Activated B cell treated with CpG ODN at 0.5 μM for 24 hours (primary cell): ENCODE data around the gene PPP1R14D. TPM values are rescaled to one million over a fixed set of nuclear protein-coding genes. Genes with fewer than 3 reads are reported as not detected.
A peak's percentile ranks its signal among the peaks of the same experiment; 100 is the strongest.

Experiments used
- ATAC-seq: fragments of 200-7000 bp; cut with Tn5 transposase; one replicate; pipeline ENCODE4 v1.10.0; 2021; ENCODE audit warnings: low read depth, mild to moderate bottlenecking, moderate library complexity
- CTCF ChIA-PET: fragments of 350-600 bp; sonication (Branson Sonifier 250); formaldehyde crosslinking; loops from one replicate; lab custom pipeline; 2021; ENCODE audit warnings: antibody characterized with exemption; lab: Charles Lee
- POLR2A ChIA-PET: fragments of 350-600 bp; sonication (Branson Sonifier 250); formaldehyde crosslinking; loops from one replicate; lab custom pipeline; 2021; ENCODE audit warnings: antibody characterized with exemption; lab: Charles Lee
- DNase-seq: peaks from one replicate; pipeline ENCODE4 v3.0.0; 2022
- H3K27ac Mint-ChIP-seq: one replicate; pipeline ENCODE4 v1.8.0; 2020; ENCODE audit warnings: mixed read lengths
- H3K27me3 Mint-ChIP-seq: one replicate; pipeline ENCODE4 v1.8.0; 2021; ENCODE audit warnings: mixed read lengths
- H3K36me3 Mint-ChIP-seq: one replicate; pipeline ENCODE4 v1.8.0; 2021; ENCODE audit warnings: low read depth, mixed read lengths
- H3K4me1 Mint-ChIP-seq: one replicate; pipeline ENCODE4 v1.8.0; 2021; ENCODE audit warnings: mixed read lengths
- H3K4me3 Mint-ChIP-seq: one replicate; pipeline ENCODE4 v1.8.0; 2020; ENCODE audit warnings: mild to moderate bottlenecking, mixed read lengths
- H3K9me3 Mint-ChIP-seq: one replicate; pipeline ENCODE4 v1.8.0; 2020; ENCODE audit warnings: mixed read lengths
- CTCF ChIP-seq: fragments of 200-600 bp; IDR thresholded peaks from one replicate; pipeline ENCODE4 v1.8.0; 2022; ENCODE audit warnings: antibody characterized with exemption, mild to moderate bottlenecking
- intact Hi-C: fragments of 100-400 bp; cut with micrococcal nuclease; formaldehyde crosslinking; loops from one replicate; pipeline ENCODE4 v1.15.1; 2024
- total RNA-seq: library from RNA; stranded (reverse); gene quantifications from 2 replicates; pipeline ENCODE4 v1.2.3, GENCODE V29; 2022

The PPP1R14D gene
- total RNA-seq, 1 donor from 2014 or later = 0.31 TPM

DNA sequence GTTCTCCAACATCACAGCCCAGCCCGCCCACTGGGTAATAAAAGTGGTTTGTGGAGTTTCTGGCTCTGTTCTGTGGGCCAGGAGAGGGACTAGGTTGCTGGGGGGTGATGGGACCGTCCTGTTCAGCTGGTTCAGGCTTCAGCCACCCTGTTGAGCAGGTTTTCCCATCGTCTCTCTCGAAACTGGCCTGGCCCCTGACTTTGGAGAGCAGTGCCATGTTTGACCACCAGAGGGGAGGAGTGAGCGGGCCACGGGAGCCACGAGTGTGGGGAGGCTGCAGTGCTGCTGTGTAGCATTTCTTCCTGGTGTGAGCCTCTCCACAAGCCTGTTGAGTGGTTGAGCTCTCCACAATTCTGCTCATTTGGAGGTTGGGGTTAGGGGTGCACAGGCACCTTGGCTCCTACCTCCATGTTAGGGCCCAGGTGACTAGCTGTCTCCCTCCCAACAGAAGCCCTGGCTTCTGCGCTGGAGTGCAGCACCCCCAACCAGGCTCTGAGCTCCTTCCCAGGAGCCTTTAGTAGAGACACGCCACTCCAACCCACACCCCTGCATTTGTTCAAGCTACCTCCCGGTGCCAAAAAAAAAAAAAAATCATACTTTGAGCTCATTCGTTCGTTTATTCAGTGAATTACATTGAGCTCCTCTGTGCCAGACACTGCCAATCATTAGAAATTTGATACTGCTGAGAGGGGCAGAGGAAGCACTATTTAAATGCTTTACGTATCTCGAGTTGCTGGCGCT is 29.3 kb upstream of the PPP1R14D start:
- peaks cover 16% of the 10 kb centered on the region for H3K36me3 Mint-ChIP-seq
- intact Hi-C loops = loop anchor here (1.0 to 2.0 kb wide), 5 partner anchors 17 to 328 kb away; partner anchors contain the start of genes RHOV and VPS18
- peak; percentile 80 for DNase-seq
- H3K27me3 Mint-ChIP-seq = no peaks in the 10 kb centered on the region
- ChIA-PET POLR2A (interaction anchor here (0.5 to 2.7 kb wide), 9 partner anchors 8 to 686 kb away, joined by 3 to 28 read pairs (median 6); partner anchors contain the start of genes RPAP1, SPINT1 and VPS18), CTCF (interaction anchor here (0.6 to 6.7 kb wide), 23 partner anchors 11 to 328 kb away, joined by 3 to 203 read pairs (median 5); partner anchors contain the start of genes RHOV, RPUSD2, SPINT1 and VPS18)
- H3K4me3 Mint-ChIP-seq = no peak overlapping the region
- no peak for TF ChIP-seq CTCF
- ATAC-seq = peak; percentile 98
- no peak overlapping the region for H3K27ac Mint-ChIP-seq
- H3K4me1 Mint-ChIP-seq = peaks cover 8% of the 10 kb centered on the region
- H3K9me3 Mint-ChIP-seq = no peaks in the 10 kb centered on the region

DNA sequence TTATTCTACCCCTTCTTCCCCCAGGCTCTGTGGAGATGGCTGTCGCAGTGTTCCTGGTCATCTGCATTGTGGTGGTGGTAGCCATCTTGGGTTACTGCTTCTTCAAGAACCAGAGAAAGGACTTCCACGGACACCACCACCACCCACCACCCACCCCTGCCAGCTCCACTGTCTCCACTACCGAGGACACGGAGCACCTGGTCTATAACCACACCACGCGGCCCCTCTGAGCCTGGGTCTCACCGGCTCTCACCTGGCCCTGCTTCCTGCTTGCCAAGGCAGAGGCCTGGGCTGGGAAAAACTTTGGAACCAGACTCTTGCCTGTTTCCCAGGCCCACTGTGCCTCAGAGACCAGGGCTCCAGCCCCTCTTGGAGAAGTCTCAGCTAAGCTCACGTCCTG is 28.2 kb upstream of the PPP1R14D start:
- no peaks in the 10 kb centered on the region for H3K27me3 Mint-ChIP-seq
- no peak for TF ChIP-seq CTCF
- H3K9me3 Mint-ChIP-seq = no peaks in the 10 kb centered on the region
- H3K4me3 Mint-ChIP-seq = no peak overlapping the region
- ATAC-seq = no peak
- peaks cover 8% of the 10 kb centered on the region for H3K4me1 Mint-ChIP-seq
- no peak overlapping the region for H3K27ac Mint-ChIP-seq
- intact Hi-C loops = loop anchor here (1.0 kb wide), 4 partner anchors 18 to 329 kb away; partner anchors contain the start of genes RHOV and VPS18
- ChIA-PET POLR2A (interaction anchor here (1.5 kb wide), 1 partner anchor 35 kb away, joined by 6 read pairs; no protein-coding TSS in a partner anchor), CTCF (interaction anchor here (0.6 to 6.7 kb wide), 11 partner anchors 10 to 329 kb away, joined by 3 to 203 read pairs (median 21); partner anchors contain the start of genes RHOV, SPINT1 and VPS18)
- peaks cover 16% of the 10 kb centered on the region for H3K36me3 Mint-ChIP-seq
- DNase-seq = no peak

GRCh38 chr15:40855706-40856234 is 27.3 kb upstream of the PPP1R14D start:
- DNase-seq (no peak), ATAC-seq (no peak)
- intact Hi-C loops = no loop called here
- peaks cover 8% of the 10 kb centered on the region for H3K4me1 Mint-ChIP-seq
- no peak for TF ChIP-seq CTCF
- ChIA-PET POLR2A (interaction anchor here (1.4 kb wide), 1 partner anchor 38 kb away, joined by 3 read pairs; the partner anchor contains the start of gene VPS18), CTCF (interaction anchor here (0.6 to 6.7 kb wide), 5 partner anchors 35 to 586 kb away, joined by 4 to 203 read pairs (median 15); partner anchors contain the start of gene VPS18)
- H3K4me3 Mint-ChIP-seq = no peak overlapping the region
- H3K27me3 Mint-ChIP-seq = no peaks in the 10 kb centered on the region
- H3K36me3 Mint-ChIP-seq = peaks cover 19% of the 10 kb centered on the region
- no peaks in the 10 kb centered on the region for H3K9me3 Mint-ChIP-seq
- H3K27ac Mint-ChIP-seq = no peak overlapping the region

- H3K9me3 Mint-ChIP-seq = no peaks in the 10 kb centered on the region
- no peak for ATAC-seq
- no peaks in the 10 kb centered on the region for H3K27me3 Mint-ChIP-seq
- CTCF ChIA-PET = interaction anchor here (5.7 kb wide), 1 partner anchor 37 kb away, joined by 139 read pairs; no protein-coding TSS in a partner anchor
- no peak overlapping the region for H3K4me3 Mint-ChIP-seq
- POLR2A ChIA-PET = interaction anchor here (1.4 kb wide), 1 partner anchor 40 kb away, joined by 3 read pairs; the partner anchor contains the start of gene VPS18
- peaks cover 6% of the 10 kb centered on the region for H3K4me1 Mint-ChIP-seq
- DNase-seq = no peak
- no peak overlapping the region for H3K27ac Mint-ChIP-seq
- H3K36me3 Mint-ChIP-seq = peaks cover 22% of the 10 kb centered on the region
- intact Hi-C loops = no loop called here
- no peak for TF ChIP-seq CTCF
Observed at GRCh38 chr15:40854161-40854560, 25.7 kb upstream of the PPP1R14D start.
